ENCODE measurements around the gene SPOUT1. TPM values are rescaled to one million over a fixed set of nuclear protein-coding genes. Genes with fewer than 3 reads are reported as not detected.

Gene SPOUT1
- total and polyA plus RNA-seq, 2 of the 13 experiments (the other 11 are each of a cell fraction or from before 2014, with no cell fraction given) = 39.0 to 45.8 TPM

DNA sequence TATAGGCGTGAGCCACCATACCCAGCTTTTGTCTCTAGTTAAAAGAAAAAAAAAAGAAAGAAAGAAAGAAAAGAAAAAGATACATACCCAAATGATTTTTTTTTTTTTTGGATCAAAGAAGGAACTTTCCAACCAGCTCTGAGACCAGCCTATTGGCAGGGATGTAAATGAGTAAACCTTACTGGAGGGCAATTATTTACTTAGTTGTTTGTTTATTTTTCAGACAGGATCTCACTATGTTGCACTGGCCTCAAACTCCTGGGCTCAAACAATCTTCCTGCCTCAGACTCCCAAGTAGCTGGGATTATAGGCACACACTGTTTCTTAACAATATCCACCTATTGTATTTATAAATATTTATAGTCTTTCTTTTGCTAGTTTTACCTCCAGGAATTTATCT lies 10.9 kb upstream of the SPOUT1 start (continued):
- TF ChIP-seq, protein P1, sequence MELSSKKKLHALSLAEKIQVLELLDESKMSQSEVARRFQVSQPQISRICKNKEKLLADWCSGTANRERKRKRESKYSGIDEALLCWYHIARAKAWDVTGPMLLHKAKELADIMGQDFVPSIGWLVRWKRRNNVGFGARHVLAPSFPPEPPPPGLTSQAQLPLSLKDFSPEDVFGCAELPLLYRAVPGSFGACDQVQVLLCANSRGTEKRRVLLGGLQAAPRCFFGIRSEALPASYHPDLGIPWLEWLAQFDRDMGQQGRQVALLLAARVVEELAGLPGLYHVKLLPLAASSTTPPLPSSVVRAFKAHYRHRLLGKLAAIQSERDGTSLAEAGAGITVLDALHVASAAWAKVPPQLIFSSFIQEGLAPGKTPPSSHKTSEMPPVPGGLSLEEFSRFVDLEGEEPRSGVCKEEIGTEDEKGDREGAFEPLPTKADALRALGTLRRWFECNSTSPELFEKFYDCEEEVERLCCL (CRISPR knock-in tag; IDR thresholded peaks at IDR 0.05; ENCODE audit: borderline replicate concordance) = no peak
- TF ChIP-seq LCORL (IDR thresholded peaks at IDR 0.05) = no peak
- no peak for TF ChIP-seq LCORL (CRISPR knock-in tag; IDR thresholded peaks at IDR 0.05)
- TF ChIP-seq SNRNP70 (IDR thresholded peaks at IDR 0.05; ENCODE audit: low read depth, low read length) = no peak
- TF ChIP-seq RXRB (CRISPR knock-in tag; IDR thresholded peaks at IDR 0.05; ENCODE audit: borderline replicate concordance) = no peak
- TF ChIP-seq, protein P2, sequence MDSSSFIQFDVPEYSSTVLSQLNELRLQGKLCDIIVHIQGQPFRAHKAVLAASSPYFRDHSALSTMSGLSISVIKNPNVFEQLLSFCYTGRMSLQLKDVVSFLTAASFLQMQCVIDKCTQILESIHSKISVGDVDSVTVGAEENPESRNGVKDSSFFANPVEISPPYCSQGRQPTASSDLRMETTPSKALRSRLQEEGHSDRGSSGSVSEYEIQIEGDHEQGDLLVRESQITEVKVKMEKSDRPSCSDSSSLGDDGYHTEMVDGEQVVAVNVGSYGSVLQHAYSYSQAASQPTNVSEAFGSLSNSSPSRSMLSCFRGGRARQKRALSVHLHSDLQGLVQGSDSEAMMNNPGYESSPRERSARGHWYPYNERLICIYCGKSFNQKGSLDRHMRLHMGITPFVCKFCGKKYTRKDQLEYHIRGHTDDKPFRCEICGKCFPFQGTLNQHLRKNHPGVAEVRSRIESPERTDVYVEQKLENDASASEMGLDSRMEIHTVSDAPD (CRISPR knock-in tag; IDR thresholded peaks at IDR 0.05) = no peak
- peak; percentile 23; the same call in 1 of the 2 replicates for TF ChIP-seq ZNF121 (CRISPR knock-in tag; IDR thresholded peaks at IDR 0.05)

DNA sequence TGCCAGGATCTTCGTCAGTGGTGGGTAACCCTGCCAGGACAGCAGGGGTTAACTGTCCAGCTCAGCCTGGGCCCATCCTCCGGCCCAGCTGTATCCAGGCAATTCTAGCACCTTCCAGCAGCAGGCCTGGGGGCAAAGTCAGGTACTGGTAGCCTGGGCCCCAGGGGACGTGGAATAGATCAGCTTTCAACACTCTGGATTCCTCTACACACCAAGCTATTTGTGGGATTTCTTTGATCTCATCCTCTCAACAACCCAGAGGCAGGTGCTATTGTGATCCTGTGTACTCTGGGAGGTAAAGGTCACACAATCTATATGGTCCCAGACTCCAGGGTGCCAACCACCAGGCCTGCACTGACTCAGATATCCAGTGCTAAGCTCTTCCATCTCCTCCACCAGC lies 8.7 kb upstream of the SPOUT1 start:
- DNase-seq (ENCODE audit: low spot score) = peak; percentile 96
- 40% methylated on average over 2 of the region's 3 CpGs for WGBS (ENCODE audit: low lambda C conversion rate)
- peak; percentile 95 for ATAC-seq
- TF ChIP-seq FOXC1 (CRISPR knock-in tag; IDR thresholded peaks at IDR 0.05; ENCODE audit: borderline replicate concordance) (0 out of 2 replicates have a peak, but pooled peaks have one; percentile 30), KDM5B (CRISPR knock-in tag; IDR thresholded peaks at IDR 0.05; ENCODE audit: borderline replicate concordance) (no peak), ZNF34 (CRISPR knock-in tag; IDR thresholded peaks at IDR 0.05; ENCODE audit: borderline replicate concordance) (no peak), TBL1XR1 (IDR thresholded peaks at IDR 0.05; ENCODE audit: borderline replicate concordance, low read length, partially characterized antibody) (no peak), ZNF768 (CRISPR knock-in tag; IDR thresholded peaks at IDR 0.05) (no peak), ZSCAN29 (CRISPR knock-in tag; conservative IDR thresholded peaks at IDR 0.05) (peak; percentile 73; the same call in 1 of the 2 replicates), TCF7 (IDR thresholded peaks at IDR 0.05; ENCODE audit: low read depth) (peak; percentile 94), TARDBP (CRISPR knock-in tag; IDR thresholded peaks at IDR 0.05) (peak; percentile 47; the same call in 1 of the 2 replicates)
- TF ChIP-seq, protein P3, sequence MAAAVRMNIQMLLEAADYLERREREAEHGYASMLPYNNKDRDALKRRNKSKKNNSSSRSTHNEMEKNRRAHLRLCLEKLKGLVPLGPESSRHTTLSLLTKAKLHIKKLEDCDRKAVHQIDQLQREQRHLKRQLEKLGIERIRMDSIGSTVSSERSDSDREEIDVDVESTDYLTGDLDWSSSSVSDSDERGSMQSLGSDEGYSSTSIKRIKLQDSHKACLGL (CRISPR knock-in tag; IDR thresholded peaks at IDR 0.05) = no peak
- TF ChIP-seq, protein P4, sequence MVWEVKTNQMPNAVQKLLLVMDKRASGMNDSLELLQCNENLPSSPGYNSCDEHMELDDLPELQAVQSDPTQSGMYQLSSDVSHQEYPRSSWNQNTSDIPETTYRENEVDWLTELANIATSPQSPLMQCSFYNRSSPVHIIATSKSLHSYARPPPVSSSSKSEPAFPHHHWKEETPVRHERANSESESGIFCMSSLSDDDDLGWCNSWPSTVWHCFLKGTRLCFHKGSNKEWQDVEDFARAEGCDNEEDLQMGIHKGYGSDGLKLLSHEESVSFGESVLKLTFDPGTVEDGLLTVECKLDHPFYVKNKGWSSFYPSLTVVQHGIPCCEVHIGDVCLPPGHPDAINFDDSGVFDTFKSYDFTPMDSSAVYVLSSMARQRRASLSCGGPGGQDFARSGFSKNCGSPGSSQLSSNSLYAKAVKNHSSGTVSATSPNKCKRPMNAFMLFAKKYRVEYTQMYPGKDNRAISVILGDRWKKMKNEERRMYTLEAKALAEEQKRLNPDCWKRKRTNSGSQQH (CRISPR knock-in tag; IDR thresholded peaks at IDR 0.05; ENCODE audit: low read depth) = no peak
- TF ChIP-seq, protein P5, sequence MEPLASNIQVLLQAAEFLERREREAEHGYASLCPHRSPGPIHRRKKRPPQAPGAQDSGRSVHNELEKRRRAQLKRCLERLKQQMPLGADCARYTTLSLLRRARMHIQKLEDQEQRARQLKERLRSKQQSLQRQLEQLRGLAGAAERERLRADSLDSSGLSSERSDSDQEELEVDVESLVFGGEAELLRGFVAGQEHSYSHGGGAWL (CRISPR knock-in tag; IDR thresholded peaks at IDR 0.05) = no peak

More for the DNA sequence above, 8.7 kb upstream of the SPOUT1 start:
- no peak overlapping the region for H2AFZ ChIP-seq (ENCODE audit: low read length)
- FAIRE-seq = peak; percentile 89
- ChIA-PET CTCF (ENCODE audit: low intra/inter-chr PET ratio, low total read pairs) (no interaction called here), POLR2A (interaction anchor here (0.6 to 1.7 kb wide), 7 partner anchors 9 to 110 kb away, joined by 3 to 15 read pairs (median 3); partner anchors contain the start of genes ENDOG and SPOUT1)
- no peaks in the 10 kb centered on the region for H3K27me3 ChIP-seq (ENCODE audit: control insufficient read depth in 1 of 2, insufficient read depth in 2 of 2, low read length in 2 of 2)
- intact Hi-C loops (cut with micrococcal nuclease; ENCODE audit: unreplicated experiment) (no loop called here), in situ Hi-C loops (cut with HindIII; ENCODE audit: extremely low pct_ligation_motif_present, low pct_unique_long_range_greater_than_20kb) (no loop called here)
- H3K36me3 ChIP-seq (replicated peaks in 1 of 2; ENCODE audit: control insufficient read depth in 1 of 2, insufficient read depth in 2 of 2, low read length in 2 of 2) = peaks cover 11 to 24% of the 10 kb centered on the region in 2 experiments
- no peaks in the 10 kb centered on the region for H3K9me3 ChIP-seq (ENCODE audit: low read length)
- H4K20me1 ChIP-seq (ENCODE audit: insufficient read depth, low read length) = no peaks in the 10 kb centered on the region
- peak overlapping the region; percentile 84 for H3K27ac ChIP-seq (ENCODE audit: extremely low read length, insufficient read depth, low read length)
- peaks cover 70% of the 10 kb centered on the region for H3K4me1 ChIP-seq (ENCODE audit: insufficient read depth, low read length)
- peak overlapping the region in 1 of 3 experiments; percentile 33; a peak in 1 of 6 replicates for H3K4me3 ChIP-seq (replicated peaks in 1 of 3; ENCODE audit: insufficient read depth in 1 of 3, low read depth in 2 of 3, low read length in 3 of 3)
- no TSS peak for BruUV-seq (replicated peaks)
- H3K4me2 ChIP-seq (ENCODE audit: low read depth, low read length) = peak overlapping the region; percentile 36
- H3K79me2 ChIP-seq (ENCODE audit: insufficient read depth, low read length) = no peaks in the 10 kb centered on the region
- H3K9ac ChIP-seq (ENCODE audit: insufficient read depth, low read depth, low read length) = peak overlapping the region; percentile 49
